OCI-LY3 (cell line): ENCODE results near the gene RCAN3.
"Not testable (repeated sequence)": the region's sequence is repeated elsewhere in the genome, so short reads cannot be mapped to it uniquely, and the experiment has no call there.

Source experiments
- CTCF ChIP-seq: fragments of 200-600, 300-600 bp; sonication (generic); IDR thresholded peaks from 2 replicates; pipeline ENCODE4 v1.5.1; 2014; ENCODE audit warnings: antibody characterized with exemption, low read length, low read depth
- EZH2phosphoT487 ChIP-seq: fragments of 200-600 bp; shearing (Covaris generic); IDR thresholded peaks from 2 replicates; pipeline ENCODE4 v1.6.1; 2018; ENCODE audit warnings: antibody characterized with exemption, mixed run types, low read depth

GRCh38 chr1:24549210-24549609 is 46.6 kb downstream of the RCAN3 start:
- TF ChIP-seq CTCF, EZH2phosphoT487: not testable (repeated sequence)
